Mesothelial cell of epicardium (in vitro differentiated cells): ENCODE measurements around the gene VGLL4. TPM values are rescaled to one million over a fixed set of nuclear protein-coding genes. Genes with fewer than 3 reads are reported as not detected.

Experiments
- DNase-seq, 2 experiments: peaks; one replicate each; pipeline ENCODE4 v3.0.0; 2021; ENCODE audit warnings: low spot score in 2 of 2; ENCODE audit not compliant: unreplicated experiment in 2 of 2
- H3K27ac Mint-ChIP-seq: 2 replicates; pipeline ENCODE4 v1.8.0; 2021; ENCODE audit warnings: mixed read lengths
- H3K27me3 Mint-ChIP-seq: 2 replicates; pipeline ENCODE4 v1.8.0; 2021; ENCODE audit warnings: low read depth, mixed read lengths
- H3K36me3 Mint-ChIP-seq: 2 replicates; pipeline ENCODE4 v1.8.0; 2021; ENCODE audit warnings: mixed read lengths
- H3K4me1 Mint-ChIP-seq: 2 replicates; pipeline ENCODE4 v1.8.0; 2021; ENCODE audit warnings: mixed read lengths
- H3K4me3 Mint-ChIP-seq: 2 replicates; pipeline ENCODE4 v1.8.0; 2021; ENCODE audit warnings: mild to moderate bottlenecking, moderate library complexity, mixed read lengths
- H3K9me3 Mint-ChIP-seq: 2 replicates; pipeline ENCODE4 v1.8.0; 2021; ENCODE audit warnings: mixed read lengths
- CTCF ChIP-seq: fragments of 200-600 bp; sonication (generic); IDR thresholded peaks from one replicate; pipeline ENCODE4 v1.5.0; 2021; ENCODE audit warnings: antibody characterized with exemption; ENCODE audit not compliant: unreplicated experiment
- total RNA-seq: library from RNA; stranded (reverse); gene quantifications from 3 replicates; pipeline ENCODE4 v1.2.1, GENCODE V29; 2021

Gene VGLL4
- total RNA-seq, 1 donor from 2014 or later: 140 TPM

GRCh38 chr3:11583638-11584046, 60.1 kb downstream of the VGLL4 start:
- no peaks in the 10 kb centered on the region for H3K9me3 Mint-ChIP-seq
- TF ChIP-seq CTCF: no peak
- no peaks in the 10 kb centered on the region for H3K27me3 Mint-ChIP-seq
- H3K4me1 Mint-ChIP-seq: peaks cover 84% of the 10 kb centered on the region
- H3K36me3 Mint-ChIP-seq: peaks cover 8% of the 10 kb centered on the region
- H3K27ac Mint-ChIP-seq: peak overlapping the region; percentile 94
- no peak overlapping the region for H3K4me3 Mint-ChIP-seq
- no peak for DNase-seq

- Mint-ChIP-seq H3K4me3 (no peak overlapping the region), H3K4me1 (peaks cover 80% of the 10 kb centered on the region), H3K9me3 (no peaks in the 10 kb centered on the region), H3K27ac (peak overlapping the region; percentile 94), H3K36me3 (peaks cover 8% of the 10 kb centered on the region), H3K27me3 (no peaks in the 10 kb centered on the region)
- DNase-seq: no peak
- TF ChIP-seq CTCF: no peak
Observed at GRCh38 chr3:11583235-11583634, 60.5 kb downstream of the VGLL4 start.

- Mint-ChIP-seq H3K36me3 (peaks cover 8% of the 10 kb centered on the region), H3K4me3 (peak overlapping the region; percentile 54), H3K27ac (peak overlapping the region; percentile 94), H3K27me3 (no peaks in the 10 kb centered on the region), H3K4me1 (peaks cover 79% of the 10 kb centered on the region), H3K9me3 (no peaks in the 10 kb centered on the region)
- TF ChIP-seq CTCF: no peak
- peak in 1 of 2 experiments; percentile 67 for DNase-seq
Observed at GRCh38 chr3:11582191-11582968, 61.3 kb downstream of the VGLL4 start.

- TF ChIP-seq CTCF: no peak
- no peaks in the 10 kb centered on the region for H3K27me3 Mint-ChIP-seq
- H3K4me3 Mint-ChIP-seq: peak overlapping the region; percentile 54
- DNase-seq: no peak
- H3K4me1 Mint-ChIP-seq: peaks cover 76% of the 10 kb centered on the region
- no peaks in the 10 kb centered on the region for H3K9me3 Mint-ChIP-seq
- H3K36me3 Mint-ChIP-seq: peaks cover 6% of the 10 kb centered on the region
- H3K27ac Mint-ChIP-seq: peak overlapping the region; percentile 94
Observed at GRCh38 chr3:11581237-11582190, 62.2 kb downstream of the VGLL4 start.

- Mint-ChIP-seq H3K9me3 (no peaks in the 10 kb centered on the region), H3K4me1 (peaks cover 80% of the 10 kb centered on the region), H3K4me3 (no peak overlapping the region), H3K27ac (peak overlapping the region; percentile 36), H3K36me3 (peaks cover 5% of the 10 kb centered on the region), H3K27me3 (no peaks in the 10 kb centered on the region)
- TF ChIP-seq CTCF: no peak
- no peak for DNase-seq
Observed at GRCh38 chr3:11580645-11581044, 63.1 kb downstream of the VGLL4 start.
